Eye (tissue), 1 donor: ENCODE measurements around the gene ERC1.
"Not testable (repeated sequence)": the region's sequence is repeated elsewhere in the genome, so short reads cannot be mapped to it uniquely, and the experiment has no call there.

ENCODE experiments used
- DNase-seq: peaks from one replicate; pipeline ENCODE4 v3.0.0-alpha.2; 2015

ERC1 gene

DNA sequence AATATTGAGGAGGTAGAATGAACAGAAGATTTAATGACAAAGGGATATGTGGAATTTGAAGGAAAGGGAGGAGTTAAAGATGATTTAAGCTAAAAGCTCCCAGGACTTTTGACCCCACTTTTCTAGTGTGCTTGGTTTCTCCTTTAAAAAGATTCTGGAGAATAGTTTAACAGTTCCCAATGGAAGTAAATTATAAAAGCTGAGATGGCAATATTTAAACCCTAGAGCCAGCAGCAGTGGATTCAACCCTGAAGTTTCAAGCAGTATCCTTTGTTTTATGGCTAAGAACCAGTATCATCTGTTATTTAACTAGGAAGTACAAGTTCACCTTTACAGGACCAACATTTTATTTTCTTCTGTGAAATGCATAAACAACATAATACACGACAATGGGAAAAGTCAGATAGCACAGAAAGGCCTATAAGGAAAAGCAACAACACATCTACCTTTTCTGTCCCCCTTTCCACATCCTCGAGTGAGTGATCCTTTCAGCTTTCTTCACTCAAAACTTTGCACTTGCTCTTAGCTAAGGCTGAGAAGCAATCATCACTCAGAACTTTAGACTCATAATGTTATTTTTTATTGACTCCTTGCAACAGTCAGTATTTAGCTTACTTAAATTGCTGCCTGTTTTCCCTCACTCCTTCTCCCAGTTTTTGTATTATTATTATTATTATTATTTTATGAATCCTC lies 338.9 kb downstream of the ERC1 start:
- no peak for DNase-seq

DNA sequence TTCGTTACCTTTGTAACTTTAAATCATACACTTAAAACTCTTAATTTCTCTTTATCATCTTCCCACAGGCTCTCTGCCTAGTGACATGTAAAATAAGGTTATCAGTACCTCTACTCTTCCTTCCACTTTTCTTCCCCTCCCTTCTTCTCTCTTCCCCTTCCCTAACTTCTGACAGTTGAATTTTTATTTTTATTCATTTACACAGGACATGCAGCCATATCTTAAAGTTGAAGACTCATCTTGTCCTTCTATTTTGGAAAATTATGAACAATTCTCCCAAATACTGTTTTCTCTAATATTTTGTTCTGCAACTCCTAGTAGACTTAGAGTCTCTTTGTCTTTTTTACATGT lies 339.4 kb downstream of the ERC1 start:
- no peak for DNase-seq

DNA sequence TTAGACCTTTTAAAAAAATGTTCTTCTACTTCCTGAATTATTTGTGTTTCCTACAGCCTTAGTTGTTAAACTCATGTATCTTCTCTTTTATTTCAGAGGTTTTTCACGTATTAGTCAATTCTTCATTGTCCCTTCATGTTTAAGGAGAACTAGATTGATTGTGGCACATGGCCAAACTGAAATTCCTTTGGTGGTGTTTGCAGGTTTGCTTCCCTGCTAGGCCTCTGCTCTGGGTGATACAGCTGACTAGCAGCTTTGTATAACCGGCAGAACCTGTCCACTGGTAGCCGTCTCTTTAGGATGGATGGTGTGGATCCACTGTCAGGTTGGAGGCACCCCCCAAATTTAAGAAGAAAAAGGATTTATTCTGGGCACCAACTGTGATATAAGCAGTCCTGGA lies 341.3 kb downstream of the ERC1 start:
- DNase-seq: peak; percentile 24

DNA sequence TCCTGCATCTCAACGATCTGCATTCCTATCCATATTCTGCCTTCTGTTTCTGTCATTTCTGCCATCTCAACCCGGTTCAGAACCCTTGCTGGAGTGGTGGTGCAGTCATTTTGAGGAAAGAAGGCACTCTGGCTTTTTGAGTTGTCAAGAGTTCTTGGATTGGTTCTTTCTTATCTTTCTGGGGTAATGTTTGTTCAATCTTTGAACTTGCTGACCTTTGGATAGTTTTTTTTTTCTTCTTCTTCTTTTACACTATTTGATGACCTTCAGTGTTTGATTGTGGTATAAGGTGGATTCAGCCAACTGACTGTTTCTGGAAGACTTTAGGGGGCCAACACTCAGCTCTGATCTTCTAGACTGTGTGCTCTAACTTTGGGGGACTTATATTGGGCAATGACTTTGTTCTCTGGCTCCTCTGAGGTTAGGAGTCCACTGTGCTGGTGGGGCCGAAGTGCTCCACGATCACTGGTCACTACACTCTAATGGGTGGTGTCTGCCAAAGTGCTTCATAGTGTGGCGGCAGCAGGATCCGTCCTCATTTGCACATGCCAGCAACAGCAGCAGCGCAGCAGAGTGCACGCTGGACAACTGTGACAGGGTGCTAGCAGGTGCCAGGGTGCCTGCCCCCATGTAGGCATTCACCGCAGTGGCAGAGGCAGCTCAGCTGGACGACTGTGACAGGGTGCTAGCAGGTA lies 347.6 kb downstream of the ERC1 start:
- DNase-seq: no peak

DNA sequence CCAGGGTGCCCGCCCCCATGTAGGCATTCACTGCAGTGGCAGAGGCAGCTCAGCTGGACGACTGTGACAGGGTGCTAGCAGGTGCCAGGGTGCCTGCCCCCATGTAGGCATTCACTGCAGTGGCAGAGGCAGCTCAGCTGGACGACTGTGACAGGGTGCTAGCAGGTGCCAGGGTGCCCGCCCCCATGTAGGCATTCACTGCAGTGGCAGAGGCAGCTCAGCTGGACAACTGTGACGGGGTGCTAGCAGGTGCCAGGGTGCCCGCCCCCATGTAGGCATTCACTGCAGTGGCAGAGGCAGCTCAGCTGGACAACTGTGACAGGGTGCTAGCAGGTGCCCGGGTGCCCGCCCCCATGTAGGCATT lies 348.1 kb downstream of the ERC1 start:
- not testable (repeated sequence) for DNase-seq

DNA sequence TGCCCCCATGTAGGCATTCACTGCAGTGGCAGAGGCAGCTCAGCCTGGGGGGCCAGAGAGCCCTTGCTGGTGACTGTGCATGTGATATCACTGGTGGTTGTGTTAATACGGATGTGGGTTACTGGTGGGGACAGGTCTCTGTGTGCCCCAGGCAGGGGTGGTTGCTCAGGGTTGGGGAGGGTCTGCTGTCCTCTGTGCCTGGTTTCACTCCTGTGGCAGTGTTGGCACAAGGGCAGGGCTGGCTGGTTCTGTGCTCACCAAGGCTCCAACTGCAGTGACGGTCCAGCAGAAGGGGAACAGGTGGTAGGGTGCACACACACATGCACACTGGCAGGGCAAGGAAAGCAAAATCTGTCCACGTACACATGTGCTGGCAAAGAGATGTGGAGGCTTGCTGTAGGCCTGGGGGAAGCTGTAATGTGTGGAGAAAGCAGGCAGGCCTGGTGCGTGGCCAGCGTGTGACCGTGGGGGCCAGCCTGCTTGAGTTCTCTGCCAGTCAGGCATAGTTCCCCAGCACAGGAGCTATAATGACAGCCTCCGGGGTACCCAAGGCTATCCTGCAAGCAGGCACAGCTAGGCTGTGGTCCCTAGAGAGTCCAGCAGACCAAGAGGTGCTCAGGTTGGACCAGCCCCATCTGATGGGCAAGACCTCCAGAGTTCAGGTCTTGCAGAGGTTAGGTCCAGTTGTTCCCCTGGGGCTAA lies 348.7 kb downstream of the ERC1 start:
- DNase-seq: no peak

DNA sequence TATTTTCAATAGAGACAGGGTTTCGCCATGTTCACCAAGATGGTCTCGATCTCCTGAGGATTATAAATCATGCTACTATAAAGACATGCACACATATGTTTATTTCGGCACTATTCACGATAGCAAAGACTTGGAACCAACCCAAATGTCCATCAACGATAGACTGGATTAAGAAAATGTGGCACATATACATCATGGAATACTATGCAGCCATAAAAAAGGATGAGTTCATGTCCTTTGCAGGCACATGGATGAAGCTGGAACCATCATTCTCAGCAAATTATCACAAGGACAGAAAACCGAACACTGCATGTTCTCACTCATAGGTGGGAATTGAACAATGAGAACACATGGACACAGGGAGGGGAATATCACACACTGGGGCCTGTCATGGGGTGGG lies 350.2 kb downstream of the ERC1 start:
- DNase-seq: not testable (repeated sequence)

DNA sequence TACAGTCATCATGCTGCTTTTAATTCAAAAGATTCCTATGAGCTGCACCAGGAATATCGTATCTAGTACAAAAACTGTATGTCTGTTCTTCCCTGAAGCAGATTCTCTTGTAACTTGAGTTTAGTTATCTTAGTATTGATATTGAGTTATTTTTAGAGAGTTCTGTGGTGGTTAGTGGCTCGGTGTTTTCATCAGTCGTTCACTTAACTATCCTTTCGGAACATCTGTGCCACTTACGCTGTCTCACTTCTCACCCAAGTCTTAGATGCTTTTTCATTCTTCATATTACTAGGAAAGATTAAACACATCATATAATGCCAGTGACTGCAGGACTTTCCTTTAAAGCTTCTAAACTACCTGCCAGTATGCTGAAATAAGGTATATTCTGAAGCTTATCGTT lies 352.4 kb downstream of the ERC1 start:
- DNase-seq: no peak

DNA sequence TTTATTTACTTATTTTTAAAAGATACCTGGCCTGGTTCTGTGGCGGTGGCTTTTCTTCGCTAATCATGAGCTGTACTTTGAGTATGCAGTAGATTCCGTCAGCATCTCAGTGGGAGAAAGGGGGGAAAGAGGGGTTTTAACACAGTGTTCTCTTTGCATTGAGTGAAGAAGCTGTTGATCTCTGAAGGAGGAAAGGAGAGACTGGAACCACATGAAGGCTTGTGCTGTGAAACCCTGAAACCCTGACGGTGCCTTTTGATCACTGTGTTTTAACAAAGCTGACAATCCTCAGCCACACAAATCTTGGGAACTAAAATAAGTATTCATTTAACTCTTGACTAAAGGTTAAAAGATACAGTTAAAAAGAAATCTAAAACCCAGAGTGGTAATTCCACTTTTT lies 353.2 kb downstream of the ERC1 start:
- DNase-seq: no peak

DNA sequence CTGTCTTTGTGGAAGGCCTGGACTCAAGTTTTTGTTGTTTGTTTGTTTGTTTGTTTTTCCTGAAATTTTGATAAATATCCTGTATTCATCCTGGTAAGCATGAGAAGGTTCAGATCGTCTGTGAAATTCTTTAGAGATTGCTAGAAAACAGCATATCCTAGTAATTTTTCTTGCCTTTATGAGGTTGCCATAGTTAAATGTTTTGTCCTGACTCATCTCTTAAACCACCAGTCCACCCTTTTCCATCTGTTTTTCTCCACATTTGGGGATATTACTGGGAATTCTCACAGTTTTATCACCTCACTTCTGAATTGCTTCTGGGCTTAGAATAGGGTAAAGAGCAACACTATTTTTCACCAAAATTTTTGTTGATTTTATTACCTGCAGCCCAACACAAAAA lies 355.1 kb downstream of the ERC1 start:
- DNase-seq: no peak

DNA sequence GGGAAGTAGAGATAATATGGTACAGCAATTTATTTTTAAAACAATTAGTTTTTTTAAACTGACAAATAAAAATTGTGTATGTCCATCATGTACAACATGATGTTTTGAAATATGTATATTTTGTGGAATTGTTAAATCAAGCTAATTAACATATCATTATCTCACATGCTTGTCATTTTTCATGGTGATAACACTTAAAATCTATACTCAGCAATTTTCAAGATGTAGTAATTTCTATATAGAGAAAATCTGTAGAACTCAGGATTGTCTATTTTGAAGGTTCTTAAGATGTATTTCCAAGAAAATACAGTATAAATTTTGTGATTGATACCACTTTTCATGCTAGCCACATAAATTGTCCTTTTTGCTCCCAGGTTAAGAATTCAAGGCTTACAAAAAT lies 356.3 kb downstream of the ERC1 start:
- DNase-seq: no peak

DNA sequence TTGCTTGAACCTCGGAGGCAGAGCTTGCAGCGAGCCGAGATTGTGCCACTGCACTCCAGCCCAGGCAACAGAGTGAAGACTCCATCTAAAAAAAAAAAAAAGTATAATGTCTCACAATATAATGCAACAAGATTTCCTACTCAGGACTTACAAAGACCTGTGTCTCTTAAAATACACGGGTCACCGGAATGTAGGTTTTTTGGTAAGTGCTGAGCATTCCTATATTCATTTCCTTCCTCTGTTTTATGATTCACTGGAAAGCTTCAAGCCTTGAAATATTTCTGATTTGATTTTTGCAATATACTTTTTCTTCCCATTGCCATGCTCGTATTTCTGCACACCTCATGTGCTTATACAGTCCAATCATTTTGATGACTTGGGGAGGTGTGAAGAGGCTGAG lies 357.6 kb downstream of the ERC1 start:
- no peak for DNase-seq

DNA sequence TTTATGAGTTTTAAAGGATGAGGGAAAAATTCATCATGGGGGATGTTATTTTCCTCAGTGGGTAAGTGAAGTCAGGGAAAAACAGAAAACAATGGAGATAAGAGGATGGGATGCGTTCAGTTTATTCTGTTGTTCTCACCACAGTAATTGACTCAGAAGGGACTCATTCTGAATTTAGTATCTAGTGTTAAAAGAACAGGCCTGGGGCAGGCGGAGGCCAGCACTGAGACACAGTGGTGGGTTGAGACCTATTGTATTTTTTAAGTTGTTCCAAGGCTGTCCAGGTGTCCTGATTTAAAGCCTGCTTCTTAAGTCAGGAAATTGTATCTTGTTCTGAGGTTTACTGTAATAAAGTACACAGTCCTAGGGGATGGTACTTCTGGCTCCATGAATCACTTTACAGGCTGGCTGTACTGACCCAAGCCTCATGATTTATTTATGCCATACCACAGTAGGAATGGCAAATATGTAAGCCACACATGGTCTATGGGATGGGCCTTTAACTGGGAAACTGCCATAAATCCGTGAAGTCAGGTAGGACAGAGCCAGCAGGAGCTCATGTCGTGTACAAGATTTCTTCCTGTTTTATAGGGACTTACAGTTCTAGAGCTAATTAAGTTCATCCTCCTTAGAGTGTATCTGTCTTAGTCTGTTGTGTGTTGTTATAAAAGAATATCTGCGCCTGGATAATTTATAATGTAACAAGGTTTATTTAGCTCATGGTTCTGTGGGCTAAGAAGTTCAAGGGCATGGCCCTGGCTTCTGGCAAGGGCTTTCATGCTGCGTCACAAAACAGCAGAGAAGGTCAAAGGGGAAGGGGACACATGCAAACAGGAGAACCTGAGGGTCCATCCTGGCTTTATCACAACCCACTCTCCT lies 359.3 kb downstream of the ERC1 start:
- peak; percentile 50 for DNase-seq

DNA sequence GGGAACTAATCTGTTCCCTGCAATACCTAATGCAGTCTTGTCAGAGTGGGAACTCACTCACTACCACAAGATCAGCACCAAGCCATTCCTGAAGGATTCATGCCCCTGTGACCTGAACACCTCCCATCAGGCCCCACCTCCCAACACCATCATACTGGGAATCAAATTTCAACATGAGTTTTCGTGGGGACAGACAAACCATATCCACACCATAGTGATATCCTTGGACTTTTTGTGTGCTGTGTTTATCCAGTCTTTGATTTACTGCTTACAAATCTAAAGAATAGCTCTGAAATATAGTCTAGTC lies 359.9 kb downstream of the ERC1 start:
- no peak for DNase-seq

DNA sequence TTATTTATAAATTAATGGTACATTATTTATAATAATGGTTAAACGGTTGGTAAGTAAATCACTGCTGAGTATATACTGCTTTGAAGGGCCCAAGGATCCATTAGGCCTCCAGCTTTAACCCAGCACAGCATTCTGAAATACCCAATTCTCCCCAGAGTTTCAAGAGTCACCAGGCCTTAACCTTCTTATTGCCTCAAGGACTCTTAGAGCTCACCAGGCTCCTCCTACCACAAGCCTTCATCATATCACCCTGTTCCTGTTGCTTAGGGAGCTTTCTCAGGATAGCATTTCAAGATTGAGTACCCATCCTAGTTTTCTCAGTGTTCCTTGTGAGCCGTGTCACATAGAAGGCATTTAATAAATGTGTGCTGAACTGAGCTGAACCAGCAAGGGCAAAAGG lies 360.9 kb downstream of the ERC1 start:
- no peak for DNase-seq

DNA sequence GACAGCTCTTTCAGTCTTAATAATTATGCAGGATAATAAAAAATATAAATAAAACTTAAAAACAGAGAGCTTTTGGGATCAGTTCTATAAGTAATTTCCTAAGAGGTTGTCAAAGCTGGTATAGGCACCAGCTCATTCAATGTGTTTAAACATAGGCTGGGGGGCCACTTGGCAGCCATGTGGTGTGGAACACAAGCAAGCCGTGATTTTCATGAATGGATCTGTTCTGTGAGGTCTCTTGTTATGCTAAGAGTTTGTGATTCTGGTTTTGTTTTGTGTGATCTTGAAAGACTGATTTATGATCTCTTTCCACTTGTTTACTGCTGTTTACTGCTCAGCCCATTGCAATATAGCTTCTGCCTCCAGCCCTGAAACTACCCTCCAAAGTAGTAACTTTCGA lies 362.4 kb downstream of the ERC1 start:
- no peak for DNase-seq

DNA sequence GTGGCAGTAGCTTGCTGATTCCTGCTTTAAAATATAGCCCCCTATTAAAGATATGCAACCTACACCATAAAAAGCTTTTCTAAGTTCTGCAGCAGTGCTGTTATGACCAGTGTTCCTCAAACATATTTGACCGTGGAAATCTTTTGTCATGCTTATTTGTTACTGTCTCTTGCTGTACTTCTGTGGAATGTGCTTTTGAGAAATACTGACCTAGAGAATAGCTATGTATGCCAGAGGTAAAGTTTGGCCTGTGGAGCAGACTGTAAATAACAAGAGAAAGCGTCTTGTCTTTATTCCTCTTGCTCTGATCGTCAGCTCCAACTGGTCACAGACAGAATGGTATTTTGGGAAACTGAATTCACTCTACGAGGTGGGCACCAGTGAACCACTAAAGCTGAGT lies 364.4 kb downstream of the ERC1 start:
- no peak for DNase-seq

DNA sequence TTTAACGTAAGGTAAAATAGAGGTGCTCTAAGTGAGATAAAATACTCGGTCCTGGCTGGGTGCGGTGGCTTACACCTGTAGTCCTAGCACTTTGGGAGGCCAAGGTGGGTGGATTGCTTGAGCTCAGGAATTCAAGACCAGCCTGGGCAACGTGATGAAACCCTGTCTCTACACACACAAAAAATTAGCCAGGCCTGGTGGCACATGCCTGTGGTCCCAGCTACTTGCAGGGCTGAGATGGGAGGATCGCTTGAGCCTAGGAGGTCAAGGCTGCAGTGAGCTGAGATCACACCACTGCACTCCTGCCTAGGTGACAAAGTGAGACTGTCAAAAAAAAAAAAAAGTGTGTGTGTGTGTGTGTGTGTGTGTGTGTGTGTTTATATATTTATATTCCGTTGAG lies 364.8 kb downstream of the ERC1 start:
- DNase-seq: not testable (repeated sequence)

DNA sequence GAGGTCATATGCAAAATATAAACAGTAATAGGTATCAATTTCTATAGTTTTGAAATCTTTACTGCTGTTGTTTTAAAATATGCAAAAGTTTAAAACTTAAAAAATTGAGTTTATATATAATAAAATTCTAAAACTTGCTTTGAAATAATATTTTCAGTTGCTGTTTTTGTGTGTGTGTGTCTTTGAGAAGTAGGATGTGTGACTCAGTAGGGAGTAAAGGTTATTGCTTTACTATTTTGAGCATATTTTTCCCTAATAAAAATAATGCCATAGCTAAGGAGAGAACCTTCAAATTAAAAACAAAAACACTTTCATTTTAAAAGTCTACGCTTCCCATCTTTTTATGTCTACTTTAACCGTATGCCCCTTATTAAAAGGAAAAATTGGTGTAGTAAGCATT lies 365.3 kb downstream of the ERC1 start:
- no peak for DNase-seq

DNA sequence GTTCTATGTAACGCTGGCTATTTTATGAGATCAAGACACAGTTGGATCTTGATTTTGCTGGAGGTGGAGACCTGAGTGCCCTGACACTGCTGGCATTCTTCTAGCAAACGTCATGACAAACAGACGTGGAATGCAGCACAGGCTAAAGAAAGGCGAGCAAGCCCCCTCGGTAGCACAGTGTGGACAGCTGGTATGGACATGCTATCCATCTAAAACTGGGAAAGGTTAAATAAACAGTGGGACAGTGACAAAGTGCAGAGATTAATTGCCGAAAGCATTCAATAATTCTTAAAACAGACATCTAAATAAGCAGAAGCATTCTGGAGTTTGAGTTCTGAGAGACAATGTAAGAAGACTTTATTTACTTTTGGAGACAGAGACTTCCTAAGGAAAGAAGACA lies 366.1 kb downstream of the ERC1 start:
- DNase-seq: no peak

DNA sequence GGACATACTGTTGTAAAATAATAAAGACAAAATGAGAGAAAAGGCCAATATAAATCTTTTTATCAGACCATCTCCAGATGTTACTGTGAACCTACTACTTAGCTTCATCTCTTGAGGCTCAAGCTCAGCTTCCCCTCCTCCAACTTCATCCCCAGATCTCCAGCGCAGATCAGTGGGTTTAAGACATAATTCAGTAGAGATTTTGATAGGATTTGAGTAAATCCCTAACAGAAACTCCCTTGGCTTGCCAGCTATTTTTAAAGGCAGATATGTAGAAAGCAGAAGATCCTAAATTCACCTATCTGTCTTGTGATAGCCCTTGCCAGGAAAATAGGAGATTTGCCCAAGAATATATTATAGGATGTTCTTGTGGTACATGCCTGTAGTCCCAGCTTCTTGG lies 366.7 kb downstream of the ERC1 start:
- no peak for DNase-seq

DNA sequence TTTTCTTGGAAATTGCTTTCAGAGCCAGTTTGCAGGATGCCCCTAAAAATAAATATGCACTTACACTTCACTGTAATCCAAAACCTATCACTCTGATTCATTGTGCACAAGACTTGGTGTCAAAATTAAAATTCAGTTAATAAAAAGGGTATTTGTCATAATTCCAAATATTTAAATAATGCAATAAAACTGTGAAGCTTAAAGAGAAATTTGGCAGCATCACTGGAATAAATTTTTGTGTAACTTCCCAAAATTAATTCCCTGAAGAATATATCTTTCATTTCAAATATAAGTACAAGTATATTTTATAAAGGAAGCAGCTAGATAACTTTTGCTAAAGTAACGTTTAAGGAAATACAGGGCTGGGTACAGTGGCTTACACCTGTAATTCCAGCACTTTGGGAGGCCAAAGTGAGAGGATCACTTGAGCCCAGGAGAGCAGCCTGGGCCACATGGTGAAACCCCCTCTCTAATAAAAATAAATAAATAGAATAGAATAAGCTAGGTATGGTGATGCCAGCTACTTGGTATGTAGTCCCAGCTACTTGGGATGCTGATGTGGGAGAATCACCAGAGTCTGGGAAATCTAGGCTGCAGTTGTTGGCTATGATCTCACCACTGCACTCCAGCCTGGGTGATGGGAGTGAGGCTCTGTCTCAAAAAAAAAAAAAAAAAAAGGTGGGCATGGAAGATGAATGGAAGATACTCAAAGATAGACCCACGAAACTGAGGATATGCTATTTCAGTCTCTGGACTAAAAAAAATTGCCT lies 369.6 kb downstream of the ERC1 start:
- DNase-seq: no peak

DNA sequence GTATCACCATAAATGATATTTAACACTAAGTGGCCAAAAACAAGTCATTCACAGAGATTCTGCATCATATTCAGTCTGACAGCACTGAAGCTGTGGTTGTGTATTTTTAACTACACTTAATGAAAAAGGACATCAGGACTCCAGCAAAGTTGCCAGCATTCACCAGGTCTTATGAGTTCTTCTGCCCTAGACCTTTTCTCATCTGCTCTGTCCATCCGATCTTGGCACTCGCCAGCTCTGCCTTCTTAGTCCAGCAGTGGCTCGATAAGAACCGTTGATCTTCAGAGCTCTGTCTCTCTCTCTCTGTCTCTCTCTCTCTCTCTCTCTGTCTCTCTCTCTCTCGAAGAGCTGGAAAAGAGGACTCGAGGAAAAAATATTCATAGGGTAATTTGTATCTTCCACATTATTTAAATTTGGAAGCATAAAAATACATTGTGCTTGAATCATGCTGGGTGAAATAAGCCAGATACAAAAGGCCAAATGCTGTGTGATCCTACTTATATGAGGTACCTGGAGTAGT lies 371.2 kb downstream of the ERC1 start:
- no peak for DNase-seq
